ENCODE data around the gene FCER2. TPM values are rescaled to one million over a fixed set of nuclear protein-coding genes. Genes with fewer than 3 reads are reported as not detected.

FCER2 gene
- total and polyA plus RNA-seq, 2 of the 4 experiments (the other 2 are of a cell fraction): not detected

DNA sequence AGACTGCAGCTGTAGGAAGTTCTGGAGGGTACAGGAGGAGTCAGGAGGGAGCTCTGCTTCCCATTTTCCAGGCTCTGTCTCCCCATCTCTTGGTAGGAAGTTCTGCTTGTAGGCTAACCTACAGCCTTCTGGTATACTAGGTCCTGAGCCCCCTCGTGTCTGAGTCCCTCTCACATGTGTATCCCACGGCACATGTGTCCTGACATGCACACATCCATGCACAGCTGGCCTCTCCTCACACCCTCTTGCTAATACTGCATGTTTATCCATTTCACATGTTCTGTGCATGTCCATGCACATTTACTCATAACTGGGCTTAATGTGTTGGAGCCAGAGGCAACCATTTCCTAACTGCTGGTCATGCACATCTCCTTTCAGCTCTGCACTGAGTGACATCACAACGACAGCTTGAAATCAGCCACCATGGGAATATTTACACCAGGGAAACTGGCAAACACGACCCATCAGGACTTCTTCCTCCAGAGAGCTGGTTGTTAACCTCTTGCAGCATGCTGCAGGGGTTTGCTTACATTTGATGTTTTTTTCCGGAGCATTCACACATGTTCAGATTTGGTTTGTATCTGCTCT is 42.4 kb upstream of the FCER2 start:
- in situ Hi-C loops (cut with MboI; ENCODE audit: low sequenced_read_pairs) (no loop called here), dilution Hi-C loops (cut with HindIII; ENCODE audit: low sequenced_read_pairs, unreplicated experiment) (no loop called here), intact Hi-C loops (cut with micrococcal nuclease) (no loop called here)
- Histone ChIP-seq H3K9me3 (ENCODE audit: control insufficient read depth, insufficient read depth, low read length) (no peaks in the 10 kb centered on the region), H3K27me3 (ENCODE audit: control insufficient read depth, insufficient read depth, low read length) (peaks cover 9% of the 10 kb centered on the region), H2BK120ac (ENCODE audit: low read depth, low read length) (no peak overlapping the region), H3K9ac (ENCODE audit: low read depth, low read length) (no peak overlapping the region), H2BK20ac (ENCODE audit: low read depth, low read length) (no peak overlapping the region), H4K8ac (ENCODE audit: low read depth in 2 of 2, low read length in 2 of 2) (no peak overlapping the region), H3K36me3 (ENCODE audit: control insufficient read depth, insufficient read depth, low read length) (no peaks in the 10 kb centered on the region), H3K27ac (ENCODE audit: insufficient read depth, low read length) (no peak overlapping the region), H4K91ac (ENCODE audit: insufficient read depth, low read depth, low read length) (no peak overlapping the region), H3K79me1 (ENCODE audit: low read depth in 1 of 2, low read length in 2 of 2) (no peaks in the 10 kb centered on the region), H3K4me1 (ENCODE audit: control insufficient read depth, insufficient read depth, low read length) (no peaks in the 10 kb centered on the region), H2BK15ac (ENCODE audit: low read depth, low read length) (no peak overlapping the region), H3K14ac (replicated peaks; ENCODE audit: low read depth, low read length) (no peak overlapping the region), H3K4ac (ENCODE audit: low read depth, low read length) (no peak overlapping the region), H3K18ac (ENCODE audit: low read depth, low read length) (no peak overlapping the region), H3K23ac (ENCODE audit: low read depth, low read length) (no peak overlapping the region), H4K20me1 (ENCODE audit: insufficient read depth, low read length) (no peaks in the 10 kb centered on the region), H3K4me2 (ENCODE audit: low read depth, low read length) (no peak overlapping the region), H3K4me3 (ENCODE audit: insufficient read depth, low read depth, low read length) (no peak overlapping the region), H2AK9ac (replicated peaks; ENCODE audit: low read depth, low read length, poor library complexity) (no peak overlapping the region), H3K9me1 (ENCODE audit: insufficient read depth, low read length) (no peaks in the 10 kb centered on the region), H4K5ac (ENCODE audit: low read depth, low read length) (no peak overlapping the region), H2AFZ (replicated peaks; ENCODE audit: low read length, poor library complexity) (no peak overlapping the region), H2AK5ac (ENCODE audit: low read depth, low read length) (no peak overlapping the region), H2BK5ac (ENCODE audit: low read depth, low read length, poor library complexity, severe bottlenecking) (no peak overlapping the region), H3K56ac (ENCODE audit: extremely low read depth, insufficient read depth, low read length) (no peak overlapping the region)
- DNase-seq (no peak), ATAC-seq (ENCODE audit: low read depth) (no peak)
- TF ChIP-seq MAZ (IDR thresholded peaks at IDR 0.05; ENCODE audit: borderline replicate concordance, low read depth, low read length) (no peak), FOS (IDR thresholded peaks at IDR 0.05; ENCODE audit: low read depth, low read length) (no peak)
- no TSS peak for BruUV-seq (replicated peaks)
- POLR2A ChIA-PET (ENCODE audit: unreplicated experiment): no interaction called here
- 28% methylated on average over 2 of the region's 5 CpGs; no CpG with 5 or more reads in 1 of the 2 experiments for WGBS, 2 experiments (ENCODE audit: extremely low coverage in 2 of 2, insufficient read length in 1 of 2)
- CTCF ChIA-PET: no interaction called here
